ENCODE measurements around the gene PTPN1. TPM values are rescaled to one million over a fixed set of nuclear protein-coding genes. Genes with fewer than 3 reads are reported as not detected.

The PTPN1 gene
- polyA plus RNA-seq, 1 of the 3 experiments (the other 2 are of a cell fraction) = 23.6 TPM

GRCh38 chr20:50514750-50515149 is 4.6 kb downstream of the PTPN1 start:
- Histone ChIP-seq H3F3A (replicated peaks; ENCODE audit: insufficient read depth) (peaks cover 15% of the 10 kb centered on the region), H4K20me1 (ENCODE audit: insufficient read depth) (peaks cover 67% of the 10 kb centered on the region), H3K4me2 (peak overlapping the region; percentile 95), H3K79me2 (ENCODE audit: insufficient read depth) (peaks cover 96% of the 10 kb centered on the region), H3K4me3 (ENCODE audit: low read depth in 2 of 2, low read length in 1 of 2) (no peak overlapping the region), H3K27me3 (ENCODE audit: insufficient read depth) (no peaks in the 10 kb centered on the region), H2AFZ (ENCODE audit: low read depth) (no peak overlapping the region), H3K36me3 (replicated peaks in 1 of 2; ENCODE audit: control insufficient read depth in 1 of 2, insufficient read depth in 2 of 2, low read length in 1 of 2) (no peaks in the 10 kb centered on the region), H3K9ac (no peak overlapping the region), H3K9me2 (no peaks in the 10 kb centered on the region), H3K4me1 (ENCODE audit: control insufficient read depth in 1 of 2, insufficient read depth in 2 of 2, low read depth in 1 of 2, low read length in 1 of 2) (peaks cover 13 to 56% of the 10 kb centered on the region in 2 experiments), H3K9me3 (no peaks in the 10 kb centered on the region), H3K27ac (ENCODE audit: low read depth in 2 of 2, low read length in 1 of 2) (peak overlapping the region in 1 of 2 experiments; percentile 79; a peak in 2 of 4 replicates)
- WGBS (ENCODE audit: low lambda C conversion rate) = 97% methylated on average over 3 of the region's 3 CpGs
- DNase-seq = no peak
- POLR2A ChIA-PET = no interaction called here
- CTCF ChIA-PET = interaction anchor here (1.5 kb wide), 1 partner anchor 74 kb away, joined by 4 read pairs; no protein-coding TSS in a partner anchor
- TF ChIP-seq POLR2AphosphoS5 (IDR thresholded peaks at IDR 0.05; ENCODE audit: low read depth, low read length) = no peak
- no peak for TF ChIP-seq YY1 (IDR thresholded peaks at IDR 0.05; ENCODE audit: low read depth)
- no peak for TF ChIP-seq USF1 (IDR thresholded peaks at IDR 0.05; ENCODE audit: borderline replicate concordance, low read depth)
- TF ChIP-seq ELF1 (IDR thresholded peaks at IDR 0.05) = no peak
- no peak for TF ChIP-seq FOXM1 (IDR thresholded peaks at IDR 0.05; ENCODE audit: low read depth)
- TF ChIP-seq FOSL2 (IDR thresholded peaks at IDR 0.05; ENCODE audit: borderline replicate concordance, low read depth) = no peak
- TF ChIP-seq NRF1 (IDR thresholded peaks at IDR 0.05; ENCODE audit: low read depth, low read length) = no peak

- no peak for DNase-seq
- H3K4me1 ChIP-seq (ENCODE audit: control insufficient read depth in 1 of 2, insufficient read depth in 2 of 2, low read depth in 1 of 2, low read length in 1 of 2) = peaks cover 15 to 64% of the 10 kb centered on the region in 2 experiments
- no peaks in the 10 kb centered on the region for H3K9me2 ChIP-seq
- TF ChIP-seq GABPA (IDR thresholded peaks at IDR 0.05; ENCODE audit: low read depth) = no peak
- TF ChIP-seq NRF1 (IDR thresholded peaks at IDR 0.05; ENCODE audit: low read depth, low read length) = no peak
- no peak for TF ChIP-seq YY1 (IDR thresholded peaks at IDR 0.05; ENCODE audit: low read depth)
- no peak for TF ChIP-seq REST (IDR thresholded peaks at IDR 0.05; ENCODE audit: low read depth, low read length)
- no peak for TF ChIP-seq ELF1 (IDR thresholded peaks at IDR 0.05)
- no peak for TF ChIP-seq FOXJ3 (CRISPR knock-in tag; IDR thresholded peaks at IDR 0.05)
- peaks cover 100% of the 10 kb centered on the region for H3K79me2 ChIP-seq (ENCODE audit: insufficient read depth)
- H3K4me2 ChIP-seq = no peak overlapping the region
- no peak overlapping the region for H3K27ac ChIP-seq (ENCODE audit: low read depth in 2 of 2, low read length in 1 of 2)
- H4K20me1 ChIP-seq (ENCODE audit: insufficient read depth) = peaks cover 74% of the 10 kb centered on the region
- no peaks in the 10 kb centered on the region for H3K27me3 ChIP-seq (ENCODE audit: insufficient read depth)
- 94% methylated on average over 1 of the region's 1 CpG for WGBS (ENCODE audit: low lambda C conversion rate)
- no peak overlapping the region for H3K9ac ChIP-seq
- no peak overlapping the region for H3K4me3 ChIP-seq (ENCODE audit: low read depth in 2 of 2, low read length in 1 of 2)
- ChIA-PET POLR2A (no interaction called here), CTCF (interaction anchor here (1.2 to 1.5 kb wide), 2 partner anchors 12 to 73 kb away, joined by 3 to 4 read pairs; no protein-coding TSS in a partner anchor)
- H2AFZ ChIP-seq (ENCODE audit: low read depth) = no peak overlapping the region
- peaks cover 15% of the 10 kb centered on the region for H3F3A ChIP-seq (replicated peaks; ENCODE audit: insufficient read depth)
- no peaks in the 10 kb centered on the region for H3K36me3 ChIP-seq (replicated peaks in 1 of 2; ENCODE audit: control insufficient read depth in 1 of 2, insufficient read depth in 2 of 2, low read length in 1 of 2)
- no peaks in the 10 kb centered on the region for H3K9me3 ChIP-seq
Measured at GRCh38 chr20:50515471-50516106, 5.4 kb downstream of the PTPN1 start.
